Mucosa of rectum (tissue), 2 donors: ENCODE data around the gene FLCN.

Experiments
- H3K27ac ChIP-seq, 2 donors: one replicate each; pipeline ENCODE4 v1.7.0; 2013; ENCODE audit warnings: inconsistent platforms in 2 of 2, low read depth in 2 of 2, low read length in 2 of 2
- H3K27me3 ChIP-seq, 2 donors: one replicate each; pipeline ENCODE4 v1.7.0; 2013; ENCODE audit warnings: low read length in 2 of 2; ENCODE audit not compliant: control insufficient read depth in 2 of 2, insufficient read depth in 2 of 2
- H3K36me3 ChIP-seq, 2 donors: one replicate each; pipeline ENCODE4 v1.7.0; 2013; ENCODE audit warnings: low read length in 2 of 2; ENCODE audit not compliant: control insufficient read depth in 2 of 2, insufficient read depth in 2 of 2
- H3K4me1 ChIP-seq, 2 donors: one replicate each; pipeline ENCODE4 v1.7.0; 2013; ENCODE audit warnings: low read length in 2 of 2, mild to moderate bottlenecking in 1 of 2; ENCODE audit not compliant: control insufficient read depth in 2 of 2, insufficient read depth in 2 of 2
- H3K4me3 ChIP-seq, 2 donors: one replicate each; pipeline ENCODE4 v1.7.0; 2013; ENCODE audit warnings: low read length in 2 of 2
- H3K9ac ChIP-seq, 2 donors: one replicate each; pipeline ENCODE4 v1.7.0; 2013; ENCODE audit warnings: low read length in 2 of 2, low read depth in 1 of 2, mild to moderate bottlenecking in 1 of 2
- H3K9me3 ChIP-seq, 2 donors: one replicate each; pipeline ENCODE4 v1.7.0; 2013; ENCODE audit warnings: low read length in 2 of 2; ENCODE audit not compliant: control insufficient read depth in 2 of 2
- donor health status: healthy.
- donor health status: Normal muscosa, but diverticular disease.

Gene FLCN

DNA sequence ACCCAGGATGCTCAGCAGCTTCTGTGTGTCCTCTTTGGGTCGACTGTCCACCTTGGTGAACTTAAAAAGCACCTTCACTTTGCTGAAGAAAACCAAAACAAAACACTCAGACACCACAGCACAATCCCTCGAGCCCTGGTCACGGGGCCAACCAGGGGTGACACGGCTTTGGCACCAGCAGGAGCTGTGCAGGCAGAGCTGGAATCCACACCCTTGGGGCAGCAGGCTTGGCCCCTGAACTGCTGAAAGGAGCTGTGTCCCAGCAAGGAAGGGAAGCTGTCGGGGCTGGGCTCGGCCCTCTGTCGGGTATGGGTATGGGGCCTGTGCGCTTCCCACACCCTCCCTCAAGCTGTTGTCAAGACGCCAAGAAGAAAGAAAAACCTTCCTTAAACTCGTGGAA lies 23.2 kb downstream of the FLCN start:
- H3K9me3 ChIP-seq: no peaks in the 10 kb centered on the region
- H3K27ac ChIP-seq: no peak overlapping the region
- H3K4me3 ChIP-seq: no peak overlapping the region
- no peaks in the 10 kb centered on the region for H3K27me3 ChIP-seq
- peaks cover 52 to 54% of the 10 kb centered on the region in 2 donors for H3K36me3 ChIP-seq
- H3K9ac ChIP-seq: no peak overlapping the region
- no peaks in the 10 kb centered on the region for H3K4me1 ChIP-seq

DNA sequence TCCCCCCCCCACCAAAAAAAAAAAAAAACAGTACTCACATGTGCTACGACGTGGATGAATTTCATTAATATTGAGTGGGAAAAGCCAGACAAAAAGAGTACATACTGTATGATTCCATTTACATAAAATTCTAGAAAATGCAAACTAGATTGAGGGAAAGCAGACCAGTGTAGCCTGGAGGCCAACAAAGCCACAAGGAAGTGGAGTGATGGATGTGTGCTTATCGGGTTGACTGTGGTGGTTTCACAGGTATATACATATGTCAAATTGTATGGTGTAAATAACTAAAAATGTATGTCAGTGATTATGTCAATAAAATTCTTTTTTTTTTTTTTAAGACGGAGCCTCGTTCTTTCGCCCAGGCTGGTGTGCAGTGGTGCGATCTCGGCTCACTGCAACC lies 29.0 kb downstream of the FLCN start:
- no peak overlapping the region for H3K27ac ChIP-seq
- H3K4me3 ChIP-seq: no peak overlapping the region
- H3K4me1 ChIP-seq: peaks cover 28 to 29% of the 10 kb centered on the region in 2 donors

DNA sequence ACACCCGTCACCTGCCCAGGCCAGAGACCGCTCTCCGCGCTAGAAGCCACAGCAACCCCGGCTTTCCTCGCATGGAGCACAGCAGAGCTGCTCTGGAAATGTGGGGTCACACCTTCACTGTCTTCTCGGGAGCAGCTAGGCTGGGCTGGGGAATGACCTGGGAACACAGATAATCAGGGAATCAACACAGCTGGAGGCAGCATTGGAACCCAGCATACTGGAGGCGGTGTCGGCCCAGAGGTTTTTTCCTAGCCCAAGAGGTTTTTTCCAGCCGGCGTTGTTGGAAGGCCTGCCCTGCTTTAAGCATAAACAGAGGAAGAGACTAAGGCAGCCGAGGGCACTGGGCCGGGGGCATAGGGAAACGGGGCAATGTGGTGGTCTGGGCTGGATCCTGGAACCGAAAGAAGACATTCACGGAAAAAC lies 30.0 kb downstream of the FLCN start:
- Histone ChIP-seq H3K36me3 (peaks cover 0 to 3% of the 10 kb centered on the region in 2 donors), H3K9me3 (no peaks in the 10 kb centered on the region), H3K4me3 (peak overlapping the region in 1 of 2 donors; percentile 76), H3K4me1 (peaks cover 28 to 29% of the 10 kb centered on the region in 2 donors), H3K9ac (peak overlapping the region in 1 of 2 donors; percentile 80), H3K27ac (peak overlapping the region; percentile 77 to 78), H3K27me3 (no peaks in the 10 kb centered on the region)

More for the DNA sequence above, 29.0 kb downstream of the FLCN start:
- H3K9me3 ChIP-seq: no peaks in the 10 kb centered on the region
- H3K36me3 ChIP-seq: peaks cover 4 to 7% of the 10 kb centered on the region in 2 donors
- H3K9ac ChIP-seq: no peak overlapping the region
- no peaks in the 10 kb centered on the region for H3K27me3 ChIP-seq

DNA sequence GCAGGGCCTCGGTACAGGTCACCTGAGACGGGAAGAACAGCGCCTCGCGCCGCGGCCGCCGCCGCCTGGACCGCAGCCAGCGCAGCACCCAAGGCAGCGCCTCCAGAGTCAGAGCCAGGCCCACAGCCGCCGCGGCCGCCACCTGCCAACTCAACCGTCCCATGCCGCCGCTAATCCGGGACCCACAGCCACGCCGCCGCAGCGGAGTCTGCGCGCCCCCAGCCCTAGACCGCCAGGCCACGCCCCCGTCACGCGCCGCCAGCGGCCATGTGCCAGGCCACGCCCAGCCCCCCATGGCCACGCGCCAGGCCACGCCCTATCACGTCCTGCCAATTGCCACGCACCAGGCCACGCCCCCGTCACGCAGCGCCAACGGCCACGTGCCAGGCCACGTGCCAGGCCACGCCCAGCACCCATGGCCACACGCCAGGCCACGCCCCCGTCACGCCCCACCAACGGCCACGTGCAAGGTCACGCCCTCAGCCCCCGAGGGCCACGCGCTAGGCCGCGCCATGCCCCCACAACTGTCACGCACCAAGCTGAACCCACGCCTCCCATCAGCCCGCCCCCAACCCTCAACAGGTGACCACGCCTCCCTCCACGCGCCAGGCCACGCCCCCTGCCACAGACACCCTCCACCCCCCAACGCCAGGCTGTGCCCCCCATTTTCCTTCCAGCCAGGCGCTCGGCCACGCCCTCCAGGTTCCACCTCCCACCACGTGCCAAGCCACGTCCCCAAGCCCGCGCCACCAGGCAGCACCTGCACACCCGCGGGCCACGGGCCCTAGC lies 30.6 kb downstream of the FLCN start, which contains the start of gene PLD6:
PLD6 (minus strand) TSS at position 210 of the 789 bp plus-strand sequence; CDS start at position 163, 47 bp downstream.
- peak within 1 kb of the TSS; percentile 74 to 76 for H3K4me3 ChIP-seq
- peaks cover 0 to 3% of the 10 kb centered on the region in 2 donors for H3K36me3 ChIP-seq
- peak within 1 kb of the TSS; percentile 66 to 80 for H3K9ac ChIP-seq
- H3K27ac ChIP-seq: peak within 1 kb of the TSS; percentile 77 to 78
- peaks cover 28 to 32% of the 10 kb centered on the region in 2 donors for H3K4me1 ChIP-seq
- H3K27me3 ChIP-seq: no peaks in the 10 kb centered on the region
- no peaks in the 10 kb centered on the region for H3K9me3 ChIP-seq

DNA sequence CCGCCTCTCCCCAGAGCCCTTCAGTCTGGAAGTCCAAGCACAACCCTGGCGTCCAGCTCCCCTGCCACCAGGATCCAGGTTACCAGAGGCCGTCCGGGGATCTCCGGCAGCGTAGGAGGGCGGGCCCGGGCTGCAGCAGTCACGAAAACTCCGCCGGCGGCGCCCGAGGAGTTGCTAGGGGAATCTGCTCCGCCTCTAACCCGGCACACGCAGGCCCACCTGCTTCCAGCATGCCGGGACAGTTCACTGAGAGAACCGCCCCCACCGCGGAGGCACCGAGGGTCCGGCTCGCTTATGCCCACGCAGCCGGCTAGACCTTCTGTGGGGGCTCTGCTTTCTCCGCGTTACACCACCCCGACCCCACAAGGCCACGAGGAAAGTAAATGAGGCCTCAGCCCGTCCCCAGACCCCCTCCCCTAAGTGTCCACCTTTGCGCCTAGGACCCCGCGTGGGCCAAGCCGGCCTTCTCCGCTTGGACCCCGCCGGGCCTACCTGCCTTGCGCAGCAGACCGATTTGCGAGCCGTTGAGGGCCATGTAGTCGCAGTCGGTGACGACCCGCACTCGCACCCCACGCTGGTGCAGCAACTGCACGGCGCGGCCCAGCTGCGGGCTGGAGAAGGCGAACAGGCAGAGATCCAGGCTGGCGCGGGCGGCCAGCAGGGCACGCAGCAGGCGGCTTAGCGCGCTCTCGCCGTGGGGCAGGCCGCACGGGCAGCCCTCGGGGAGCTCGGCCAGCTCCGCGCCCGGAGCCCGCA lies 31.4 kb downstream of the FLCN start:
- peak overlapping the region; percentile 77 to 78 for H3K27ac ChIP-seq

DNA sequence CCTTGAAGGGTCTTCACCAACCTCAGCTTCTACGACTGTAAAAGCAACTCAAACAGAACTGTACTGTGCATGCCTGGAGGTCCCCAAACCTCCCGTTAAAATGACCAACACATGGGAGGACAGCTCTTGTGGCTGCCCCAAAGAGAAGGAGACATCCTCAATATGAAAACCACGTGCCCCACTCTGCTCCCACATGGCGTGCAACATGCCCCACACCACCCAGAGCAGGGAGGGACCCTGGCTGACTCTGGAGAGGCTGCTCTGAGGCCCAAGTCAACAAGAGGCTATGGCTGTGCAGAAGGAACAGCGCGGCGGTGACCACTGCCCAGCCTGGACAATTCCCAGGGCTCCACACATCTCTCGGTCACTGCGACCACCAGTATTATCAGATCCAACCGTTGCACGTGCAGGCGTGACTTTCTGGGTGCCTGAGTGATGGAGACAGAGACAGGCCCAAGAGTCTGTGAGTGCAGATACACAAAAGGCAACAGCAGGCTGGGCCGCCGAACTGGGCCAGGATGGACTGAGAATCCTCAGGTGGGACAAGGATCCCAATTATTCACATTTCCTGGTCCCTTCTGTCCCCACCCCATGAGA lies 32.2 kb downstream of the FLCN start:
- H3K27me3 ChIP-seq: no peaks in the 10 kb centered on the region
- peak overlapping the region in 1 of 2 donors; percentile 12 for H3K27ac ChIP-seq
- peak overlapping the region; percentile 74 to 76 for H3K4me3 ChIP-seq
- no peaks in the 10 kb centered on the region for H3K36me3 ChIP-seq
- peak overlapping the region in 1 of 2 donors; percentile 80 for H3K9ac ChIP-seq
- peaks cover 28 to 34% of the 10 kb centered on the region in 2 donors for H3K4me1 ChIP-seq
- H3K9me3 ChIP-seq: no peaks in the 10 kb centered on the region

More for the DNA sequence above, 31.4 kb downstream of the FLCN start:
- peaks cover 28 to 34% of the 10 kb centered on the region in 2 donors for H3K4me1 ChIP-seq
- peak overlapping the region; percentile 66 to 80 for H3K9ac ChIP-seq
- H3K9me3 ChIP-seq: no peaks in the 10 kb centered on the region
- no peaks in the 10 kb centered on the region for H3K27me3 ChIP-seq
- H3K4me3 ChIP-seq: peak overlapping the region; percentile 74 to 76
- H3K36me3 ChIP-seq: no peaks in the 10 kb centered on the region

DNA sequence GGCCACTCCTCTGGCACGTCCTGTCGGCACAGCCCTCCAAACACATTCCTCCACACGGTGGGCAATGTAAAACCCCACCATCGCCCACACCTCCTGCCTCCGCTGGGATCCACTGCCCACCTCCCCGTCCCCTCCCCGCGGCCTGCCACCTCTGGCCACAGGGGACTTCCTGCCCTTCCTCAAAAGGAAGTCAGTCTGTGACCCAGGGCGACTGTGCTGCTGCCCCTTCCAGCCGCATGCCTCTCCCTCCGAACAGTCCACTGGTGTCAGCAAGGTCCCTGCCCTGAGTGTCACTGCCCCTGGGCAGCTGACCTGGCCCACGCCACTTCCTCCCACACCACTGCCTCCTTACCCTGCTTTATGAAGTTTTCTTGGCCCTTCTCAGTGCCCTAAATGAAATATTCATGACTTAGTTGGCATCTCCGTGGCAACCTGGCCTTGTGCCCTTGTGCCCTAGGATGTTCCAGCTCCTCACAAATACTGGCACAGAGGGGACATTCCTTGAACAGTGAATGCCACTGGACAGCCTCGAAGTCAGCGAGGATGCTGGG lies 32.9 kb downstream of the FLCN start:
- Histone ChIP-seq H3K4me3 (no peak overlapping the region), H3K9me3 (no peaks in the 10 kb centered on the region), H3K27ac (peak overlapping the region in 1 of 2 donors; percentile 10), H3K4me1 (peaks cover 28 to 34% of the 10 kb centered on the region in 2 donors), H3K36me3 (no peaks in the 10 kb centered on the region), H3K27me3 (no peaks in the 10 kb centered on the region), H3K9ac (no peak overlapping the region)

DNA sequence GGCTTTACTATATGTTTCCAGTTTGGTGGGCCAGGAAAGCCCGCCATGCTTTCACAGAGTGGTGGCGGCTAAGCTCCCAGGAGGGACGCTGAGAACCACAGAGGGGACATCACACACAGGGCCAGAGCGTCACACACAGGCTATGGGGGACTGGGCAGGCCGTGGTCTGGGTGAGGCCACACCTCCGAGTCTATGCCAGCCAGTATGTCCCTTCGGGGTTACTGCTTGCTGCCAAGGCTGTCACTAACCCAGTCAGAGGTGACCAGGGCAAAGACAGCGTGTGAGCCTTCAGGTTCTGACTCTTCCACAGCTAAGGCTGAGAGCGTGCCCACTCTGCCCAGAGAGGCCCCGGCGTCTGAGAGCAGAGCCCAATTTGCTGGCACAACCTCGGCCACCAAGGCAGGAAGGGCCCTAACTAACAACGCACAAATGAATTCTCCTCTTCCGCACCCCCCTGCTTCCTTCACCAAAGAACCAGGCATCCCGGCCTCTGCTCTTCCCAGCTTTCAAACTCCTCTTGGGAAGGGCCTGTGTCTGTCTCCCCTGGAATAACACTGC lies 33.7 kb downstream of the FLCN start:
- H3K4me3 ChIP-seq: no peak overlapping the region
- no peak overlapping the region for H3K9ac ChIP-seq
- H3K27me3 ChIP-seq: no peaks in the 10 kb centered on the region
- H3K4me1 ChIP-seq: peaks cover 28 to 34% of the 10 kb centered on the region in 2 donors
- no peaks in the 10 kb centered on the region for H3K36me3 ChIP-seq
- H3K9me3 ChIP-seq: no peaks in the 10 kb centered on the region
- peak overlapping the region in 1 of 2 donors; percentile 16 for H3K27ac ChIP-seq

DNA sequence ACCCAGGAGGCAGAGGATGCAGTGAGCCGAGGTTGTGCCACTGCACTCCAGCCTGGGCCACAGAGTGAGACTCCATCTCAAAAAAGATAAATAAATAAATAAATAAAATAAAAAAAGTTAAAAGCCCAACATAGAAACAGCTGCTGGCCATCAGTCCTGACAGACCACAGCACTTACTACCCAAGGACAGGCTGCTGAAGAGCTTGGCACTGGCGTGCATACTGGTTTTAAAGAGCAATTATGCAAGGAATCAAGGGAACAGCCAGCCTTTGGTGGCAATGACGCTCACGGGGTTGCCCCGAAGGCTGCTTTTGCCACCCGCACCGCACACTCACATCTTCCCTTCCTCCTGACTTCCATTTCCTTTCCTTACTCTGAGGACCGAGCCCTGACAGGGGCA lies 35.1 kb downstream of the FLCN start:
- Histone ChIP-seq H3K4me1 (peaks cover 28 to 34% of the 10 kb centered on the region in 2 donors), H3K27ac (peak overlapping the region in 1 of 2 donors; percentile 2), H3K27me3 (no peaks in the 10 kb centered on the region), H3K9ac (no peak overlapping the region), H3K4me3 (no peak overlapping the region), H3K36me3 (no peaks in the 10 kb centered on the region), H3K9me3 (no peaks in the 10 kb centered on the region)
